Mucosa of rectum (tissue), 2 donors: ENCODE results near the gene AGK.

Experiments
- H3K27ac ChIP-seq, 2 donors: one replicate each; pipeline ENCODE4 v1.7.0; 2013; ENCODE audit warnings: inconsistent platforms in 2 of 2, low read depth in 2 of 2, low read length in 2 of 2
- H3K27me3 ChIP-seq, 2 donors: one replicate each; pipeline ENCODE4 v1.7.0; 2013; ENCODE audit warnings: low read length in 2 of 2; ENCODE audit not compliant: control insufficient read depth in 2 of 2, insufficient read depth in 2 of 2
- H3K36me3 ChIP-seq, 2 donors: one replicate each; pipeline ENCODE4 v1.7.0; 2013; ENCODE audit warnings: low read length in 2 of 2; ENCODE audit not compliant: control insufficient read depth in 2 of 2, insufficient read depth in 2 of 2
- H3K4me1 ChIP-seq, 2 donors: one replicate each; pipeline ENCODE4 v1.7.0; 2013; ENCODE audit warnings: low read length in 2 of 2, mild to moderate bottlenecking in 1 of 2; ENCODE audit not compliant: control insufficient read depth in 2 of 2, insufficient read depth in 2 of 2
- H3K4me3 ChIP-seq, 2 donors: one replicate each; pipeline ENCODE4 v1.7.0; 2013; ENCODE audit warnings: low read length in 2 of 2
- H3K9ac ChIP-seq, 2 donors: one replicate each; pipeline ENCODE4 v1.7.0; 2013; ENCODE audit warnings: low read length in 2 of 2, low read depth in 1 of 2, mild to moderate bottlenecking in 1 of 2
- H3K9me3 ChIP-seq, 2 donors: one replicate each; pipeline ENCODE4 v1.7.0; 2013; ENCODE audit warnings: low read length in 2 of 2; ENCODE audit not compliant: control insufficient read depth in 2 of 2
- donor health status: healthy.
- donor health status: Normal muscosa, but diverticular disease.

AGK gene

DNA sequence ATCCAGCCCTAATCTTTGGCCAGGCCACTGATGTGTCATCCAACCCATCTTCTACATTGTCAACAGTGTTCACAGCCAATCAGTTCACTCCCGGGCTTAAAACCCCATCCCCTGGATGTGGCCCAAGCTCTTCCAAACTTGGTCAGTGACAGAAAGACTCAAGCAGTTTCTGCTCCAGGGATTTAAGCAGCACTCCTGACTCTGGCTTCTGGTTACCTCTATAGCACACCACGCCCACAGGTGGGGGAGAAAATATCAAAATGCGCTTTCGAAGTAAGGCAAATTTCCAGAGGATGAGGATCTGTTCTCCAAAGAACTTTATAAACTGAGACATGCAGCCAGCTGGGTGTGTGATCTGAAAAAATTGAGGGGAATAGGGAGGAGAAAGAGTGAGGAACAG, 114.9 kb downstream of the AGK start:
- H3K36me3 ChIP-seq, result peaks cover 14 to 30% of the 10 kb centered on the region in 2 donors
- no peak overlapping the region for H3K9ac ChIP-seq
- H3K9me3 ChIP-seq, result no peaks in the 10 kb centered on the region
- H3K27ac ChIP-seq, result no peak overlapping the region
- no peak overlapping the region for H3K4me3 ChIP-seq
- H3K27me3 ChIP-seq, result no peaks in the 10 kb centered on the region
- peaks cover 17 to 25% of the 10 kb centered on the region in 2 donors for H3K4me1 ChIP-seq

DNA sequence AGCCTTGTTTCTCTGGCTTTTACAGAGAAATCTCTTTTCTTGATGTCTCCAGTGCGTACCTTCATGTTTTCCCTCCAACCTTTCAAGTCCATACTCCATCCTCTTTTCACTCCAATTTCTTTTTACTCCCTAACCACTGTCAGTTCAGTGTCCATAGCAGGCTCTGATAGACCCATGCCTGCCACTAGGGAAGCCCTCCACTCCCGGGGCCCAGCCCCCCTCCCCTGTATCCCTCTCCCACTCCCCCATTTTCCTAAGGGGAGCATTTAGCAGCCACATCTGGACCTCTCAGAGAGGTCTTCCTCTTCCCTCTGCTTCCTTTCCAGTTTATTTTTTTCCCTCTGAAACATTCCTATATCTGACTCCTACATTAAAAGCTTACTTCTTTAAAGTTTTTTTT, 117.6 kb downstream of the AGK start:
- no peaks in the 10 kb centered on the region for H3K9me3 ChIP-seq
- H3K9ac ChIP-seq, result no peak overlapping the region
- H3K36me3 ChIP-seq, result peaks cover 16 to 28% of the 10 kb centered on the region in 2 donors
- H3K27me3 ChIP-seq, result no peaks in the 10 kb centered on the region
- peaks cover 11 to 13% of the 10 kb centered on the region in 2 donors for H3K4me1 ChIP-seq
- H3K4me3 ChIP-seq, result no peak overlapping the region
- H3K27ac ChIP-seq, result no peak overlapping the region

DNA sequence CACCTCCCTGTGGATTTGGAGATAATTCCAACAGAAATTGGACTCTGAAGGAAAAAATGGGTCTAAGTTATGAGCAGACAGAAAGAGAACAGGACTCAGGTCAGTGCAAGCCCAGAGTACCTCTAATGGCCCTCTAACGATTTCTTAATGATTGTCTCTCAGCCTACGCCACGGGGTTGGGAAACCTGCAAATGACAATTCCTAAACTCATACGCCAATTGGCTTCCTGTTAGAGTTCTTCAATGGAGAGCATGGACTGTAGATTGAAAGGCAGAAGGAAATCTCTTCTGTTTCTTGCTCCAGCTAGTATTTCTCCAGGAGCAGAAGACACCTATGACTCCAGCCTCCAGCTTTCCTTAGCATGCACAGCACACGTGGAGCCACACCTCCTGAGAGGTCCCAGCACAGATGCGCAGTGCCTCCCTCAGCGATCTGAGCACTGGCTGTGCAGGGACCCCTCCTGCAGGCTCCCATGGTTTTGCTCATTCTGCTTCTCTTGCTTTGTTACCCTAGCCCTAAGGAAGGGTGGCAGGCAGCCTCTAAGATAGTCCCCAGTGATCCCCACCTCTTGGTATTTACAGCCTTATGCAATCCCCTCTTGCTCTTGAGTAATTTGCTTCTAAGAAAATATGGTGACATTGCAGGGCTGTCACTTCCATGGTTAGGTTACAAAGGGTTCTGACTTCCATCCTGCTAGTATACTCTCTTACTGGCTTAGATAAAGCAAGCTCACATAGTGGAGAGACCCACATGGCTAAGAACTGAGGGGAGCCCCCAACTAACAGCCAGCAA, 120.7 kb downstream of the AGK start:
- no peaks in the 10 kb centered on the region for H3K27me3 ChIP-seq
- no peaks in the 10 kb centered on the region for H3K4me1 ChIP-seq
- H3K4me3 ChIP-seq, result no peak overlapping the region
- H3K9ac ChIP-seq, result no peak overlapping the region
- no peaks in the 10 kb centered on the region for H3K9me3 ChIP-seq
- H3K36me3 ChIP-seq, result peaks cover 8 to 15% of the 10 kb centered on the region in 2 donors
- no peak overlapping the region for H3K27ac ChIP-seq

DNA sequence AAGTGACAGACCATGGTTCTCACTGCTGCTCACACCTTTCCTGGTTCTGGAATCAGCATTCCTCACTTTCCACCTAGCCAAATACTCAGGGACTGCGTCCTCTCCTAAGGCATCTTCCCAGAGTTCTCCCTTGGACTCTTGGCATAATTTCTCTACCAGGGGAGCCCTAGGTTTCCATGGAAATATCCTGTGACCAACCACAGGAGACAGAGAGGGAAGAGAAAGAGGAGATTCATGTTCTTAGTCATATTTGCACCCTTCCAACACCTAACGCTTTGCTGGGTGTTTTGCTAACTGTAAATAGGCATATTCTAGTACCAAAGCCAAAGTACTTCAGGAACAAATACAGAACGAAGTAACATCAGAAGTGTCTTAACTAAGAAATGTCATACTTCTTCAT, 122.1 kb downstream of the AGK start:
- H3K9ac ChIP-seq, result no peak overlapping the region

DNA sequence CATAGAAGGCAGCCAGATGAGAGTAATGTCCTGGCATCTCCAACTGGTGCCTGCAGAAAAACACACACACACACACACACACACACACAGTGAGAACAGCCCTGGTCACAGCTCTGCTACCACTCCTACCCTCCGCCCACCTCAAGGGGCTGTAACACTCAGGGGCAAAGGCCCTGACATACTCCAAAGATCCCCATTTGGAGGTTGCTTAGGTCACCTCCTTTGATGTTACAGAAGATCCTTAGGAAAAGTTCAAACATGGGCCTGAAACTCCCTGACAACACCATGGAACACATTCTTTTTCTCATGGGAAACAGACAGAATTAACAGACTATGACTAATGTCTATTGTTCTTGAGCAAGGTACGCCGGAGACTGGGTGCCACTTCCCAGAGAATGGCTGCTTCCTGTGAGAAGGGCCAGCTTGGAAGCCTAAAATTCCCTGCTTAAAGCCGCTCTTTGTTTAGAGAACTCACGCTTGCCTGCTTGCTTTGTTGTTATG, 123.0 kb downstream of the AGK start:
- Histone ChIP-seq H3K4me1 (no peaks in the 10 kb centered on the region), H3K9me3 (no peaks in the 10 kb centered on the region), H3K9ac (no peak overlapping the region), H3K36me3 (peaks cover 8 to 15% of the 10 kb centered on the region in 2 donors), H3K27ac (no peak overlapping the region), H3K27me3 (no peaks in the 10 kb centered on the region), H3K4me3 (no peak overlapping the region)

More for the DNA sequence above, 122.1 kb downstream of the AGK start:
- H3K27ac ChIP-seq, result no peak overlapping the region
- H3K27me3 ChIP-seq, result no peaks in the 10 kb centered on the region
- H3K36me3 ChIP-seq, result peaks cover 8 to 15% of the 10 kb centered on the region in 2 donors
- no peaks in the 10 kb centered on the region for H3K4me1 ChIP-seq
- no peaks in the 10 kb centered on the region for H3K9me3 ChIP-seq
- no peak overlapping the region for H3K4me3 ChIP-seq

DNA sequence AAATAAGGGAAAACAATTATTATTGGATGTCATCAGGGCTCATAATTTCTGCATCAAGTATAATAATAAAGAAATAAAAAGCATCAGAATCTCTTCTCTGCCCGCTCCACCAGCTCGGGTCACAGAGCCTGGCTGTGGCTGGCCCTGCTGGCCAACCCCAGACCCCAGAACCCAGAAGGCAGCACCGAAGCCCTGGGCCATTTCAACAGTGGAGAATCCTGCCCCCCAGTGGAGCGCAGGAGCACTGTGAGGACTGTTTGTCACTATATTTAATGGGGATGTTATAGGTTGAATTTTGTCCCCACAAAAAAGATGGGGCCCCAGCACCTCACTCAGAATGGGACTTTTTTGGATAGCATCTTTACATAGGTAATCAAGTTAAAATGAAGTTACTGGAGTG, 123.5 kb downstream of the AGK start:
- Histone ChIP-seq H3K4me1 (no peaks in the 10 kb centered on the region), H3K9ac (no peak overlapping the region), H3K36me3 (peaks cover 8 to 15% of the 10 kb centered on the region in 2 donors), H3K9me3 (no peaks in the 10 kb centered on the region), H3K4me3 (no peak overlapping the region), H3K27me3 (no peaks in the 10 kb centered on the region), H3K27ac (no peak overlapping the region)

DNA sequence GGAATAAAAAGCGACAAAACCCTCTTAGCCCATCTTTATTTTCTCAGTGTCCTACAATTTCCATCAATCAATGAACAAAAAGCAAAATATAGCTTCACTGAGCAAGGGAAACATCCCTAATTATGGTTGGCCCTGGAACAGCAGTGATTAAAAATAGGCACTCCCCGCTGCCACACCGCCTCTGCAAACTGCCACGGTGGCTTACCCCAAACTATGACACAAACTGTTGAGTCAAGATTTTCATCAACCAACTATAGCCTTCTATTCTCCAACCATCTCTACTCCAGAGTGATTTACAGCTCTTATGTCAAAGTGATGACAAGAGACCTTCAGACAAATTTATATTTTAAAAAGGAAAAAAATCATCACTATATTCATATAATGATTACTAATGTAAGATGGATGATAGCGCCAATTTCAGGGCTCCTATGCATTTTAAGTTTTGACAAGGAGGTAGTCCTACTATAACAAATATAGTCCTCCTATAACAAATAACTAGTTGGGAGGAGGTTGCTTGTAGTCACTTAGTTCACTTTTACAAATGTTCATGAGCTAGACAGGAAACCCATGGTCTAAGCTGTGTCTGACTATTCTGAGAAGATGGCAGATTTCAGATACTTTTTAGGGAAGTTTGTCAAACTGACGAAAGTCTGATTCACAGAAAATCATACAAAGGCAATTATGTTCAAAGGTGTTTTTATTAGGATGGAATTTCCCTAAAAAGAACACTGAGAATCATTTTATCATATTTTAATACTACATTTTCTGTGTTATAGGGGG, 124.4 kb downstream of the AGK start:
- Histone ChIP-seq H3K4me3 (no peak overlapping the region), H3K9ac (no peak overlapping the region), H3K9me3 (no peaks in the 10 kb centered on the region), H3K36me3 (peaks cover 7 to 19% of the 10 kb centered on the region in 2 donors), H3K27me3 (no peaks in the 10 kb centered on the region), H3K4me1 (no peaks in the 10 kb centered on the region), H3K27ac (no peak overlapping the region)

DNA sequence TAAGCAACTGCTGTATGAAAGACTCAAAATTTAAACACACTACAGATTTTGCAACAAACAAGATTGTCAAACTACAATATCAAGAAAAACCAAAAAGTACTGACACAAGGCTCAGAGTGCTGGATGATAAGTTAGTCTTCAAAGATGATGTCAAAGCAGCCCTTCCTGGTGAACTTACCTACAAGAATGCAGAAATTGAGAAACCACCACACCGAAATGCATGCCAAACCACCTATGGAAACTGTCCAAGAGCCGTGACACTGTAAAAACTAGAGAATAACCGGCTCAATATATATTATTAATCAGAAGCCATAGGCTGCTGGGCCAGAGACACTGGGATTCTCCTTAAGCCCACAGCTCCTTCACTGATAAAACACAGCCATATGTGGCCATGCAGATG, 125.4 kb downstream of the AGK start:
- peaks cover 4 to 26% of the 10 kb centered on the region in 2 donors for H3K36me3 ChIP-seq
- no peaks in the 10 kb centered on the region for H3K27me3 ChIP-seq
- H3K9me3 ChIP-seq, result no peaks in the 10 kb centered on the region
- H3K27ac ChIP-seq, result no peak overlapping the region
- H3K4me3 ChIP-seq, result no peak overlapping the region
- no peaks in the 10 kb centered on the region for H3K4me1 ChIP-seq
- H3K9ac ChIP-seq, result no peak overlapping the region

DNA sequence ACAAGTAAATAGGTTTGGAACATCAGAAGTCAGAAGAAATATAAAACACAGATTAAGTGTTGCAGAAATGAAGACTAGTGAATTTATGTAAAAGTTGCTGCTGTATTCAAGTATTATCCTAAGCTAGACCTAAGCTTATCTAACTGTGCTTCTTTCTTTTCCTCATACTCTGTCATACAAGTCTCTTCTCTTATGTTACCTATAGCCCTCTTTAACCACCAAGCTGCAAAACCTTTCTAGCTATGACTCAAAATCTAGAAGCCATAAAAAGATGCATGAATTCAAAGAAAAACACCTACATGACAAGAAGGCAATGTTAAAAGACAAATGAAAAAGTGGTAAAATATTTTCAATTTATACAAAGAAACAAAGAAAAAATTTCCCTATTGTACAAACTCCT, 127.8 kb downstream of the AGK start:
- Histone ChIP-seq H3K27me3 (no peaks in the 10 kb centered on the region), H3K4me3 (no peak overlapping the region), H3K9me3 (no peaks in the 10 kb centered on the region), H3K36me3 (peaks cover 9 to 22% of the 10 kb centered on the region in 2 donors), H3K9ac (no peak overlapping the region), H3K27ac (no peak overlapping the region), H3K4me1 (no peaks in the 10 kb centered on the region)
